ENCODE results near the gene LRRC59.

DNA sequence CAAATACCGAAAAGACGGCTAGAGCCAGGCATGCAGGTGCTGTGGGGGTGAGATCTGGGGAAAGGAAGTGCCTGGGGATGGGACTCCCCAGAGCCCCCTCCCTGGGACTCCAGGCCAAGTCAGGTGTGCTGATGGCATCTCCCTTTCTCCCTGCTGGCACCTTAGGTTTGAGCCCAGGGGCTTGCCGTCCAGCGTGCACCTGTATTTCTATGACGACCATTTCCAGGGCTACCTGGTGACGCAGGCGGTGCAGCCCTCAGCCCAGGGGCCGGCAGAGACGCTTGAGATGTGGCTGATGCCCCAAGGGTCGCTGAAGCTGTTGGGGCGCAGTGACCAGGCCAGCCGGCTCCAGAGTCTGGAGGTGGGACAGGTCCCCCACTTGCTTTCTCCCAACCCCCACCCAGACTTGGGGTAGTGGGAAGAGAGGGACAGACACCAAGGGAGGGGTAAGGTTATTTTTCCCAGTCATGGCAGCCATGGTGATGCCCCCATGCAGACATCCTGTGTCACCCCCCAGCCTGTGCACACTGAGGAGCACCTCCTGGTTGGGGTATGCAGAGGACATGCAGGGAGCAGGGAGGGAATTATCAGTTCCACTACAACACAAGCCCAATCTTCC, 40.3 kb downstream of the LRRC59 start:
- TF ChIP-seq, protein P1, sequence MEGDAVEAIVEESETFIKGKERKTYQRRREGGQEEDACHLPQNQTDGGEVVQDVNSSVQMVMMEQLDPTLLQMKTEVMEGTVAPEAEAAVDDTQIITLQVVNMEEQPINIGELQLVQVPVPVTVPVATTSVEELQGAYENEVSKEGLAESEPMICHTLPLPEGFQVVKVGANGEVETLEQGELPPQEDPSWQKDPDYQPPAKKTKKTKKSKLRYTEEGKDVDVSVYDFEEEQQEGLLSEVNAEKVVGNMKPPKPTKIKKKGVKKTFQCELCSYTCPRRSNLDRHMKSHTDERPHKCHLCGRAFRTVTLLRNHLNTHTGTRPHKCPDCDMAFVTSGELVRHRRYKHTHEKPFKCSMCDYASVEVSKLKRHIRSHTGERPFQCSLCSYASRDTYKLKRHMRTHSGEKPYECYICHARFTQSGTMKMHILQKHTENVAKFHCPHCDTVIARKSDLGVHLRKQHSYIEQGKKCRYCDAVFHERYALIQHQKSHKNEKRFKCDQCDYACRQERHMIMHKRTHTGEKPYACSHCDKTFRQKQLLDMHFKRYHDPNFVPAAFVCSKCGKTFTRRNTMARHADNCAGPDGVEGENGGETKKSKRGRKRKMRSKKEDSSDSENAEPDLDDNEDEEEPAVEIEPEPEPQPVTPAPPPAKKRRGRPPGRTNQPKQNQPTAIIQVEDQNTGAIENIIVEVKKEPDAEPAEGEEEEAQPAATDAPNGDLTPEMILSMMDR (IDR thresholded peaks at IDR 0.05), result no peak
- TF ChIP-seq POLR2A (IDR thresholded peaks at IDR 0.05), result no peak
- TF ChIP-seq EP300 (IDR thresholded peaks at IDR 0.05), result no peak
- no peak for TF ChIP-seq POLR2AphosphoS5 (IDR thresholded peaks at IDR 0.05)
